Fibroblast of villous mesenchyme (primary cell): ENCODE results near the gene SPON1. TPM values are rescaled to one million over a fixed set of nuclear protein-coding genes. Genes with fewer than 3 reads are reported as not detected.

ENCODE experiments used
- DNase-seq: peaks from one replicate; pipeline ENCODE4 v3.0.0-alpha.2; 2010; ENCODE audit warnings: low read depth
- H3K4me3 ChIP-seq: 2 replicates; pipeline ENCODE4 v1.5.1; 2011; ENCODE audit warnings: low read depth, mild to moderate bottlenecking, low read length
- CTCF ChIP-seq: IDR thresholded peaks from 2 replicates; pipeline ENCODE4 v1.5.1; 2012; ENCODE audit warnings: low read depth, mild to moderate bottlenecking, low read length; ENCODE audit not compliant: insufficient read depth
- total RNA-seq: library from RNA; depleted of rRNA; stranded (reverse); fragments of >200 nt; gene quantifications from 2 replicates; pipeline ENCODE4 v1.2.3, GENCODE V29; 2012

SPON1 gene
- total RNA-seq, 1 donor: 0.43 TPM

- TF ChIP-seq CTCF: no peak
- DNase-seq: no peak
- H3K4me3 ChIP-seq: no peak overlapping the region
Observed at GRCh38 chr11:14124886-14125285, 162.4 kb downstream of the SPON1 start.

GRCh38 chr11:14125529-14125928 lies 163.0 kb downstream of the SPON1 start:
- H3K4me3 ChIP-seq: no peak overlapping the region
- no peak for DNase-seq
- no peak for TF ChIP-seq CTCF

- no peak for DNase-seq
- H3K4me3 ChIP-seq: no peak overlapping the region
- TF ChIP-seq CTCF: no peak
Observed at GRCh38 chr11:14127679-14128078, 165.2 kb downstream of the SPON1 start.

DNA sequence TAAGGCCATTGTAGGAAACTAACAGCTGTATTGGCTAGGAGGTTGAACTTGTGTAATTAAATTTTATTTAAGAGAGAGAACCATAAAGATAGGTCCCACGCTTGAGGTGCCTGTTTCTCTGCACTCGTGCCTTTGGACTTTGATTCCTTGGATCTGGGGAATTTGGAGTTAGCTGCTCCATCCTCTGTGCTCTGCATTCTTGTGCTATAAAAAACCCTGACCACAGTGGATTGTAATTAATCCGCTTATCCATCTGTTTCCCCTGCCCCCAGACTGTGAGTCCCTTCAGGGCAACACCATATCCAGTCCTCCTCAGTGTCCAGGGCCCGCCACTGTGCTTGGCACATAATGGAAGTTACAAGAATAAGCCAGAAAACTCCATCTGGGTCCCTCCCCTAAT lies 169.8 kb downstream of the SPON1 start:
- no peak overlapping the region for H3K4me3 ChIP-seq
- DNase-seq: peak; percentile 35
- no peak for TF ChIP-seq CTCF

DNA sequence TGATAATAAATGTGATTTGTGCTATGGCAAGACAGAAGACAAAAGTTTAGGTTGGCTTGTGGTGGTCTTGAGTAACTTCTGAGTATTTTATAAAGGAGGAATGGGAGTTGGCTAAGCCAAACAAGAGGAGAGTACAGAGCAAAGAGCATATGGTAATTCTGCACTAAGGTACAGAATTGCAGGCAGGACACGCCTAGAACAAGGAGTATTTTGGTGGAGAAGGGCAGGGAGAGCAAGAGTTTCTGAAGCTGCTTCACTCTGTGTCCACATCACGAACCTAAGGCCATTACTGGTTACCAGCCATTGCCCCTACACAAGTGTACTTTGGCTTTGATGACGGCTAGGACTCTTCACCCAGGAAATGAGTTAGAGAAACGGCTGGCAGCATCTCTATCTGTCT lies 170.9 kb downstream of the SPON1 start:
- DNase-seq: no peak
- H3K4me3 ChIP-seq: no peak overlapping the region
- no peak for TF ChIP-seq CTCF

GRCh38 chr11:14136561-14136960 lies 174.0 kb downstream of the SPON1 start:
- TF ChIP-seq CTCF: no peak
- H3K4me3 ChIP-seq: no peak overlapping the region
- DNase-seq: no peak

- no peak for DNase-seq
- H3K4me3 ChIP-seq: no peak overlapping the region
- no peak for TF ChIP-seq CTCF
Observed at GRCh38 chr11:14137284-14137683, 174.8 kb downstream of the SPON1 start.
